Activated CD4-positive, alpha-beta T cell treated with anti-CD3 and anti-CD28 coated beads, Interleukin-2, Interleukin-4, amounts not matched to agents 100 ng/mL and 50 ng/mL, durations not matched to agents 16 hours and 8 hours (primary cell): ENCODE data around the gene CLHC1.
"Not testable (repeated sequence)": the region's sequence is repeated elsewhere in the genome, so short reads cannot be mapped to it uniquely, and the experiment has no call there.

Experiments used
- DNase-seq: peaks from one replicate; pipeline ENCODE4 v3.0.0-alpha.2; 2020; ENCODE audit warnings: low spot score

CLHC1 gene

DNA sequence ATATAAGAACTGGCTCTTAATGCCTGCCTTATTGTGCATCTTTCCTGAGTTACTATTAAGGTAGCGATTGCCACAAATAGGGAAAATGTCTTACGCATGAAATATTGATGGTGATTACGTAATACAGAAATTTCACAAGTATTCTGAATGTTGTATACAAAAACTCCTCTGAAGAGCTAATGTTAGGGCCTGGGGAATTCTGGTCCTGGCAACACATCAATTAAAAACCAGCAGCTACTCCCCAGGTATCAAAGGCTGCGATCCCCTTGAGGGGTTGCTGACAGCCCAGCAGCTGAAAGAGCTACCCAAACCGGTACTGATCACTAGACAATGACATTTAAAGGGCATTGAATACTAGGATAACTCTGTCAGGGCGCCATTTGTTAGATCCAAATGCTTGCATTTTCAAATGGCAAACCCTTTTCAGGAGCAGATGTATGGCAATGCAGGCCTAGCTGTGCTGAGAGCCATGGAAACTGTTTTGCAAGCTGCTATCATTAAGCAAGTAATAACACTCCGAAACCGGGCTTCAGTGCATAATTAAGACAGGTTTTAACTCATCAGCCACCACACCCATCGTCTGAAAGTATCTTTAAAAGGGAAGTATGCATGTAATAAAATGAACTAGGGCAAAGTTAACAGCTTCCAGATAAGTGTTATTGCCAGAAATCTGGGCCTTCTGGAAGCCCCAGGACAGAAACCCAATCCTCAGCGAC lies 78.4 kb downstream of the CLHC1 start:
- DNase-seq, result no peak

DNA sequence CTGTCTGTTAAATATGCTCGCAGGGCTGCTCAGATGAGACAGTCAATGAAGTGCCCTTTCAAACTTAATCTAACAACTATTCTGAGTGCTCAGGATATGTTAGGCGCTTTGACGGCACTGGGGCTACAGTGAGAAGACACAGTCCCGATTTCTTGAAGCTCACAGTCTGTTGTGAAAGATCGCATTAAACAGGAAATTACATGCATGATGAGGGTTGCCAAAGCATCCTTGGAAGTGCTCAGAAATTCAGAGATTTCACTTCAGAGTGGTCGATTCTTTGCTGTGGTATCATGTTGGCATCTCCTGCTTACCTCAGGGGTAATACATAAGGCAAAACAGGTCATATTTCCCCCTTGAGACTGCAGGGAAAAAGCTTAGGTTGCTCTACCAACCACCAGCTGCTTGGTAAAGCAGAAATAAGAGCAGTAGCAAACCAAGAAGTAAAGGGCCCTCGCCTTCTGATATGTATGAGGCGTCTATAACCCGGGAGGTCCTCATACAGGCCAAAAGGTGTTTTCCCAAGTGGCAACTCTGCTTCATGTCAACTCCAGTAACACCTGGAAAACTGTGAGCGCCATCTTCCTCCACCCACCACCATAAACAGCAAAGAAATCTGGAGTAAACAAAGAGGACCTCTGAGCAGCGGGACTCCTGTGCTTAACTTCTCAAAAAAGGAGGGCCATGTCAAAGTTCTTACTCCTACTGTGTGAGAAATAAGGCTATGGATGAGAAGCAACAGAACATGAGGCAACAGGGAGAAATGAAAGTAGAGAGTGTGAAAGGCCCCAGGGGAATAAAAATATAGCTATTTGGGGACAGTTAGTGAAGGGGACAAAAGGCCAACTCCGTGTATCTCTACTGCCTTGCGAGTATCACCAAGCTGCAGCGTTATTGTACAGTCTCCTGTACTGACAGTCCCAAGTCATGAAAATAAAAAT lies 79.3 kb downstream of the CLHC1 start:
- DNase-seq, result no peak

DNA sequence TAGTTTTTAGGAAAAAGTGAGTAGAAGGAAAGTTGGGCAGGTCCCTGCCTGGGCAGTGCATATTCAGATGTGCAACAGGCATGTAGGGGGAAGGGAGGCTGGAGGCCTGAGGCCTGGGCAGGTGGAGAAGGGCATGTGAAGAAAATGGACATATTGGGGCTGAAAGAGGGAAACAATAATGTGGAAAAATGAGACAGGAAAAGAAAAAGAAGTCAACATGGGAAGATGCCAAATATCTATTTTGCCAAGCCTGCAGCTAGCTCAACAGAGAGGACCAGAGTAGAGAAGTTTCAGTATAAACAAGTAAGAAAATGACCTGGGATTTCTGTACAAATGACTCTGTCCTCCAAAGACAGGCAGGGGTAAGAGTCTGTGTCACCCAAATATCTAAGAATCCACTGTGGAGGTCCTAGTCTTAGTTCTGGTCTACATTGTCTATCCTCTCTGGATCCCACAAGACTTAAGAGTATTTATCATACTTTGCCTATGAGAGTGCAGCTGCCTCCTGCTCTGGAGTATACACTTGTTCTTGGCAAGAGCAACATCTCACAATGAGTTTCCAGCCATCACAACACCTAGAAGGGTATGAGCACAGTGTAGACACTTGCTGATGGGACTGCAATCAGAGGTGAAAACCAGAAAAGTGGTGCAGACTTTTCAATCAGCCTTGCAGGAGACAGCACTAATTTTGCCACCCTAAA lies 80.2 kb downstream of the CLHC1 start:
- no peak for DNase-seq

DNA sequence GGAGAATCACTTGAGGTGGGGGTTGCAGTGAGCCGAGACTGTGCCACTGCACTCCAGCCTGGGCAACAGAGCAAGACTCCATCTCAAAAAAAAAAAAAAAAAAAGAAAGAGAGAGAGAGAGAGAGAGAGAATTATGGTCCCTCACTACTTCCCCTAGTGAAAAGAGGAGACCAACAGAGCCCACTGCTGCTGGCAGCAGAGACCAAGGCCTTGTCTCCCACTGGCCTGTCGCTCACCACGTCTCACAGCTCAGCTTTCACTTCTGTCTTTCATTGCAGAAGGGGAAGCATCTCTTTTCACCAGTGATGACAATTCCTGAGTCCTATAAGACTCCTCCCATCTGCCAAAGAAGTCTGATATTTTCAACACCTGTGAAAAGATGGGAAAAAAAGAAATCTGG lies 81.3 kb downstream of the CLHC1 start:
- no peak for DNase-seq

DNA sequence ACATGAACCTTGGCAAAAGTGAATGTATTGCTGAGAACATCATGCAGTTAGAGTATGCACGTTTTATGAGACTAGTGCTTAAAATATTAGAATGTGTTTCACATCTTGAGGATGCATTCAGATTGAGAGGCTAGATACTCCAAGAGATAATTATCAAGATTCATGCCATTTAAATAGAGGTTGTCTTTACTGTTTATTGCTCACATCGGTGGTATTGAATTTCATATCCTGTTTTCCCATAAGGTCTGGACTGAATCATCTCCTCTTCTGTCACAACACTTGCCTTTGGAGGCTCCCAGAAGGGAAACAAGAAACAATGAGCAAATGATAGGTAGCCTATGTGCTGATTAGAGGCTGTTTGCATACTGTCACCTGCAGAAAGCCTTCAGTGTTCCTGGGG lies 83.8 kb downstream of the CLHC1 start:
- DNase-seq, result no peak

DNA sequence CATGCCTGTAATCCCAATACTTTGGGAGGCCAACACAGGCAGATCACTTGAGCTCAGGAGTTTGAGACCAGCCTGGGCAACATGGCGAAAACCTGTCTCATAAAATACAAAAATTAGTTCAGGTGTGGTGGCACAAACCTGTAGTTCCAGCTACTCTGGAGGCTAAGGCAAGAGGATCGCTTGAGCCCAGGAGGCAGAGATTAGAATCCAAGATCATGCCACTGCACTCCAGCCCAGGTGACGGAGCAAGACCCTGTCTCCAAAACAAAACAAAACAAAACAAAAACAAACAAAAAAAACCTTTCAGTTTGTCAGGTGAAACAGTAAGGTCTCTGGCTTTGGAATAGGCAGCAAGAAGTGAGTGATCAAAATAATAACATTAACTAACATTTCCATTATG lies 84.6 kb downstream of the CLHC1 start:
- DNase-seq, result no peak

DNA sequence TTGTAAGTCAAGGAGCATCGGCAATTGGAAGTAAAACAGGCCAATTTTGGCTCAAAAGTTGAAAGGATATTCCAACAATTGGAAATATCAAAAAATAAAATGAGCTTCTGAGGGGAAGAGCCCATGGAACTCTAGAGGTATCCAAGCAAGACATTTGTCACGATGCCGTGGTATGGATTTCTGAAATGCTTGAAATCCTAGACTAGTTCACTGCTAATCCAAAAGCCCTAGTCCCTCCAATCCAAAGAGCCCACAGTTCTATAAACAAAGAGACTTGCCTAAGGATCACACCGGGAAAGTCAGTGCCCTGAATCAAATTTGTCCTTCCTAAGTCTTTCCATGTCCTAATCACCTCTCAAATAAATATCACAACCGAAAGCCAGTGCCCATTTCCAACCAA lies 85.1 kb downstream of the CLHC1 start:
- DNase-seq, result no peak

DNA sequence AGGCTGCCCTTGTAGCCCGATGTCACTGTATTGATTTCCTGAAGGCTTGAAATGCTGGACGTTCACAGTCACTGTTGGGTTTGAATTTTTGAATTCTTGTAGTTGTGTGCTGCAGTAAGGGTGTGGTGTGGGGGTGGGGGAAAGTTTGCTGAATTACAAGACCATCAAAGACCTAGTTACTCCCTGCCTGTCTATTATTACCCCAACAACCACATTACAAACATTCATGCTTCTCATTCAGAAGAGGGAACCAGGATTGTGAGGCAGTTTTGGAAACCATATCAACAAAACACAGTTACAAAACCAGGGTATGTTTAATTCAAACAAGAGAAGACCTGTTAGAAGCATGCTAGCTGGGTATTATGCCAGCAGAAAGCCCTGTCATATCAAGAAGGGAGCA lies 85.8 kb downstream of the CLHC1 start:
- no peak for DNase-seq

DNA sequence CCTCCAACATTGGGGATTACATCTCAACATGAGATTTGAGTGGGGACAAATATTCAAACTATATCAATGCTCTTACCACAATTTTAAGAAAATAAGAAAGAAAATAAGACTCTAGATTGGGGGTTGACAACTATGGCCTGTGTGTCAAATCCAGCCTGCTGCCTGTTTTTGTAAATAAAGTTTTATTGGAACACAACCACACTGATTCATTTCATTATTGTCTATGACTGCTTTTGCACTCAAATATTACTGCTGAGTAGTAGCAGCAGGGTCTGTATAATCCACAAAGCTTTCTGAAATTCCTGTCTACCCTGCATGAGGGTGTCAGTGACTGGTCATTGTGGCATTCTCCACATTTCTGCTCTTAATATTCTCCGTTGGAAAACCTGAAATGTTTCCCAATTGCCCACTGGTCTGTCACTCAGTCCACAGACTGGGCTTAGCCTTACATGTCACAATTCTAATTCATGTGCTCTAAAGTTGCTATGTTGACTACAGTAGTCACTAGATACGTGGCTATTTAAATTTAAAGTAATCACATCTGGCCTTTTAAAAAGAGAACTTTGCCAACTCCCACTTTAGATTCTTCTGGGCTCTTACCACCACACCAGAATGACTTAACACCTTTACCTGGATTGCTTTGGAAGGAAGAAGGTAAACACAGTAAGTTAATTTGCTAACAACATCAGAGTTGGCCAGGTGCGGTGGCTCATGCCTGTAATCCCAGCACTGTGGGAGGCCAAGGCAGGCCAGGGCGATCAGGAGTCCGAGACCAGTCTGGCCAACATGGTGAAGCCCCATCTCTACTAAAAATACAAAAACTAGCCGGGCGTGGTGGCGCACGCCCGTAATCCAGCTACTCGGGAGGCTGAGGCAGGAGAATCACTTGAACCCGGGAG lies 86.9 kb downstream of the CLHC1 start:
- no peak for DNase-seq

DNA sequence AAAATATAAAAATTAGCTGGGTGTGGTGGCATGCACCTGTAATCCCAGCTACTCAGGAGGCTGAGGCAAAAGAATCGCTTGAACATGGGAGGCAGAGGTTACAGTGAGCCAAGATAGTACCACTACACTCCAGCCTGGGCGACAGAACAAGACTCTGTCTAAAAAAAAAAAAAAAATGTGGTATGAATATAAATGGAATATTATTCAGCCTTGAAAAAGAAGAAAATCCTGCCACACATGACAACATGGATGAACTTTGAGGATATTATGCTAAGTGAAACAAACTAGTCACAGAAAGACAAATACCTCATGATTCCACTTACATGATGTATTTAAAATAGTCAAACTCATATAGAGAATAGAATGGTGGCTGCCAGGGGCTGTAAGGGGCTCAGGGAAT lies 88.4 kb downstream of the CLHC1 start:
- not testable (repeated sequence) for DNase-seq

DNA sequence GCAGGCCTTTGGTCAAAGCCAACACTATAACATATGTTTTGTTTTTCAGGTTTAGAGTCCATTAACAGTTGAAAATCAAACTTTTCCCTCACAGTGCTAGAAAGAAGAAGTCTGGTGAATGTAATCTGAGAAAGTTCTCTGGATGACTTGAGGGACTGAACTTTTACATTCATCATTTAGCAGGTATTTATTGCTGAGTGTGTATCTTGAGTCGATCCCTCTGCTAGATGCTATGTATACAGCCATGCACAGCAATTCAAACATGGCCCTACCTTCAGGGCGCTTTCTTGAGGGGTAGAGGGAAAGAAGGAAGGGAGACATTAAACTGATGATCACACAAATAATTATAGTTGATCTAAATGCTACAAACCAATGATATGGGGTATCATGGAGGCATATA lies 89.6 kb downstream of the CLHC1 start:
- no peak for DNase-seq

DNA sequence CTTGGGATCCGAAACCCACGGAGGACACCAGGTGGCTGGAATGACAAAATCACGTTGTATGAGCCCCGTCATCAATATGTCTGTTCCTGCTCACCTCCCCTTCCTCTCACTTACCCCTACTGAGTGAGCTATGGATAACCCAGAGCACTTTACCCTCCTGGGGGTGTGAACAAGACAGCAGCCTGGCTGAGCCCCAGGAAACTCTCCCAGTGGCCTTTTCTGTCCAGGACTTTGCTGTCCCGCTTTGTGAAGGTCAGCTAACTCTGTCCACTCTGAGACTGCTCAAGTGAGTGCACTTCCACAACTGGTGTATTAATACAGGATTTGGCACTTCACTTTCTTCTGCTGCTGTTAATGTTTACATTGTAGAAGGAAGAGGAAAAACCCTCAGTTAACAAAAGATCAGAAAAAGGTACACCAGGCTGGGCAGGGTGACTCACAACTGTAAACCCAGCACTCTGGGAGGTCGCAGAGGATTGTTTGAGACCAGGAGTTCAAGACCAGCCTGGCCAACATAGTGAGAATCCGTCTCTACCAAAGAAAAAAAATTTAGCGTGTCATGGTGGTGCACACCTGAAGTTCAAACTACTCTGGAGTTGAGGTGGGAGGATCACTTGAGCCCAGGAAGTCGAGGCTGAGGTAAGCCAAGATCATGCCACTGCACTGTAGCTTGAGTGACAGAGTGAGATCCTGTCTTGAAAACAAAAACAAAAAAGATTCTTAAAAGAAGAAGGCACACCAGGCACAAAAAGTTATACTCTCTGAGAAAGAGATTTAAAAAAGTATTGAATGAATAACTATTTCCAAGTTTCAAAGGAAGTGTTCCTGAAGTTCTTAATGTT lies 90.3 kb downstream of the CLHC1 start:
- DNase-seq, result no peak

DNA sequence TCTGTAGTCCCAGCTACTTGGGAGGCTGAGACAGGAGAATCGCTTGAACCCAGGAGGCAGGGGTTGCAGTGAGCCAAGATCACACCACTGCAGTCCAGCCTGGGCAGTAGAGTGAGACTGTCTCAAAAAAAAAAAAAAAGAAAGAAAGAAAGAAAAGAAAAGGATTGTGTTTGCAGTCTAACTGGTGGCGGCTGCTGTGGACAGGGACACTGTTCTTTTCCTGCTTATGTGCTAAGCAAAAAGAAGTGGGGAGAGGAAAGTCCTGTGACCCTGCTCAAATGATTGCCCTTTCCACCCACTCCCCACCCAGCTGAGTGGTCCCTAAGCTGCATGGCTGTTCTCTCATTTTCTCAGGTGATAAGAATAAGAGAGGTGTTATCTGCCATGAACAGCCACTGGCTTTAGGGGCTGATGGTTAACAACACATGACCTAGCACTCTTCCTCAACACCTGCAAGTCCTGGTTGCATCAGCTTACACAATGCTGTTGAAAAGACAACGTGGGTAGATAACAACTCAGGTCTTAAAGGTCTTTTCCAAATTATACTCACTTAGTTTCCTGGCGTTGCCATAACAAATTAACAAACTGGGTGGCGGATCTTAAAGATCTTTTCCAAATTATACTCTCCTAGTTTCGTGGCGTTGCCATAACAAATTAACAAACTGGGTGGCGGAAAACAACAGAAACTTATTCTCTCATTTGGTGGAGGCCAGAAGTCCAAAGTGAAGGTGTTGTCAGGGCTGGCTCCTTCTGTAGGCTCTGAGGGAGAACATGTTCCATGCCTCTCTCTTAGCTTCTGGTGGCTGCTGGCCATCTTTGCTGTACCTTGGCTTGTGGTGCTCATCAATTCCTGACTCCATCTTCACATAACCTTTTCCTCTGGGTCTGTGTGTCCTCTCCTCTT lies 91.5 kb downstream of the CLHC1 start:
- no peak for DNase-seq

DNA sequence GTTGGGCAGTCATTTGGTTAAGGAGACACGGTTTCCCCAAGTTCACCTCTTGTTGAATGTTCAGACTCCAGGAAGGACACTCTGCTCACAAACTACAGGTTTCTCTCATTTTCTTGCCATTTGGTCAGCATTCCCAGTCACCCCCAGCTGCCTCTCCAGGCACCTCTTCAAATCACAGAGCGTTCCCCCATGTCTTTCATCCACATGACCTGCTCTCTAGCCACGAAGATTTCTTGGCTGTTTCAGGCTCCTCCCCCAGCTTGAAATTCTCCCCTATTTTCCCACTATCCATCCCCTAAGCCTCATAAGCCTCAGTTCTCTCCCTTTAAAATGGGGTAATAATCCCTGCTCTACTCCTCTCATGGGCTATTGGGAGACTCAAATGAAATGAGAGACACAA lies 92.8 kb downstream of the CLHC1 start:
- no peak for DNase-seq

DNA sequence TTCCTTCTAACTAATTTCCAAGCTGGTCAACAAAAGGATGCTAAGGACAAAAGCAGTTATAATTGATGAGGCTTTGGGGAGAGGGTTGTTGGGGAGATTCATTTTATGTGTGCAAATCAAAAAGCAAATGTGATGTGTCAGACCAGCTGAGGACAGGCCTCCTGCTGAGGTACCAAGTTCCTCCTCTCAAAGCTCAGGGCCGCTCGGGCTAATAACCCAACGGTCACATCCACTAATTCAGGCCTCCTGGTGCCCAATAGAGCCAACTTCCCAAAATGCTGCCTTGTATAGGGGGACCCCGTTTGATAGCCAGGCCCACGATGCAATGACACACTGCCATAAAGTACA lies 93.2 kb downstream of the CLHC1 start:
- no peak for DNase-seq

DNA sequence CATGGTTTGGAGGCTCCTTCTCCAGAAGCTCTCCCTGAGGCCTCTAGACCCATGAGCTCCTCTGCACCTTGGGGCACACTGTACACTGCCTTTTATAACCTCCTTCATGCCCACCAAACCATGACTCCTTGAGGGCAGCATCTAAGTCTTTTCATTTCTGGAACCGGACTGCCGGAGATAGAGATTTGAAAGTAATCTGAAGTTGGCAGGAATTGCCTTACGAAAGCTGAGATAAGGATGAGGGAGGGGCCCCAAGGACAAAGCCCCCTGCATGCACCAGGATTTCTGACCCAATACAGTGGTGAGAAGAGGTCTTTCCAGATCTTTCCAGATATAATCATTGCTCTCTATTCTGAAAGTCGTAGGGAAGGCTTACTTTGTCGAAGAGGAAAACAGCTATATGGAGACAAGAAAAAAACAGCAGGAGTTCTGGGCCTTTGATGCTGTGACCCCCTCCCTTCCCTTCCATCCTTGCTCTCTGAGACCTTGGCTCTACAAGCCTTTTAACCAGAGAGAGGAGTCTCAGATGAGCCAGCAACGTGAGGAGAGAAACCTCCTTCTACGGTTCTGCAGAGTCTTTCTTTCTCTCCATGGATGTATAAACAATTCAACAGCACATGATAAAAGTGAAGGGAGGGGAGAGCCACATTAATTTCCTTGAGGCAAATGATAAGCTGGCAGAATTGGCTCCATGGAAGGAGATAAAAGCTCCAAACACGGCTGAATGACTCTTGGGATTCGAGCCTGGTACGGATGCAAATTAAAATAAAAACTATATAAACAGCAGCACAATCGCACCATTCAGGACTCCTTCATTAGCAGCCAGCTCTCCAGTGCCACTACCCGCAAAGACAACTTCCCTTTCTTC lies 93.8 kb downstream of the CLHC1 start:
- no peak for DNase-seq

DNA sequence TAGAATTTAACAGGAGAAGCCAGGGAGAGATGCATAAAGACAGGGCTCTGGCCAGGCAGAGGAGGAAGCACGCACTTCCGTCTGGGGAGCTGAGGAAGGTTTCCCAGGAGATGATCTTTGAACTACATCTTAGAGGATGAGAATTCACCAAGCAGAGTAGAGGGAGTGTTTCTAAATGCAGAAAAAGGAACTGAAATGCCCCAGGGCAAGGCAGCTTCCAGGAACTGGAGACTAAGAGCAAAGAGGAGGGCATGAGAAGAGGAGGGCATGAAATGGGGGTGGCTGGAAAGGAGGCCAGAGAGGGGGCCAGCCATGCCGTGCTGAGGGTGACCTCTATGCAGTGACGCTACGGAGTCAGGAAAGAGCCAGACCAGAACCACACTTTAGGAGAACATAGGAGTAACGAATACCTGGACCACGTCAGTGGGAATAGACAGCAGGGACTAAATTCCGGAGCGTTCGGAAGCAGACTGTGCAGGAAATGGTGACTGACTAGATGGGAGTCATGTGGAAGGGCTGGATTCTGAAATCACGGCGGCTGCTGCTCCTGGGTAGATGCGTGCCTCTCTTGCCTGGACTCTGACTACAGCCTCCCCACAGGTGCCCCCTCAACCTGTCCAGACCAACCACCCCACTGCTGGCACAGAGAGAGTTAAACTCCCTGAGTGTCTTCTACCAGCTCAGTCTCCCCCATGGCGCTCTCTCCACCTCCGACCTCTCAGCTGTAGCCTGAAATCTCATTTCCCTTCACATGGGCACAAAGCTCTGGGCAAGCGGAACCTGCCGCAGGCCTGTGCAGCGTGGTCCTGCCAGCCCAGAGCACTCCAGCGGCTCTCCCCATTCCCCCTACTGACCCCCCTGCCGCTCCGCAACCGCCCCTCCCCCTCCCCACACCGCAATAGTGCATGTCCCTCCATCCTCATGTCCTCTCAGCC lies 94.8 kb downstream of the CLHC1 start:
- no peak for DNase-seq

DNA sequence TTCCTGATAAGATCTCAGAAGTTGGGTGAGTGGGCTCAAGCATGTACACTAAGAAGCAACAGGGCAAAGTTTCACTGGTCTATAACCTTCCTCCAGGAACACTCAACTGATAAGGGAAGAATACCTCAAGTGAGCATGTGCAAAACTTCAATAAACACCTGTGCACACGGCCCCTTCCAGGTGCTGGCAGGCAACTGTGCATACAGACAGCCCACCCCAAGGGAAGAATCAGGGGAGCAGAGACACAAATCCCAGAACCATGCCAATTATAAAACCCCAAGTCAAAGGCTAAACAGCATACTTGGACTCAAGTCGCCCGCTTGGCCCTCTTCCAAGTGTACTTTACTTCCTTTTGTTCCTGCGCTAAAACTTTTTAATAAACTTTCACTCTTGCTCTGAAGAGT lies 96.0 kb downstream of the CLHC1 start:
- no peak for DNase-seq
